K562 (cell line): ENCODE measurements around the gene CRB2. TPM values are rescaled to one million over a fixed set of nuclear protein-coding genes. Genes with fewer than 3 reads are reported as not detected.

Experiments
- ATF1 ChIP-seq, 2 experiments: fragments of 450-650 bp in 1 of 2; IDR thresholded peaks; 2 replicates each; pipeline ENCODE4 v1.6.1; 2016; ENCODE audit warnings: missing compliant biosample characterization in 1 of 2, missing genetic modification characterization in 1 of 2
- CBX5 ChIP-seq: IDR thresholded peaks from 2 replicates; pipeline ENCODE4 v1.6.1; 2014; ENCODE audit warnings: low read depth, borderline replicate concordance
- CCNT2 ChIP-seq: IDR thresholded peaks from 2 replicates; pipeline ENCODE4 v1.6.1; 2011; ENCODE audit warnings: borderline replicate concordance, low read depth, mild to moderate bottlenecking, moderate library complexity, mixed read lengths, low read length; ENCODE audit not compliant: insufficient read length; ENCODE audit errors: extremely low read depth
- DNMT1 ChIP-seq: fragments of 450-650 bp; IDR thresholded peaks from 2 replicates; pipeline ENCODE4 v1.6.1; 2016; ENCODE audit warnings: antibody characterized with exemption, mild to moderate bottlenecking
- EP300 ChIP-seq: IDR thresholded peaks from 2 replicates; pipeline ENCODE4 v1.6.1; 2012; ENCODE audit warnings: low read length, improper control_type of control experiment
- ETV1 ChIP-seq: fragments of 450-650 bp; conservative IDR thresholded peaks from 2 replicates; pipeline ENCODE4 v1.6.1; 2016; ENCODE audit warnings: missing genetic modification characterization, control low read depth, low read depth, missing compliant biosample characterization
- HCFC1 ChIP-seq: IDR thresholded peaks from 2 replicates; pipeline ENCODE4 v1.6.1; 2012; ENCODE audit warnings: low read depth, low read length, improper control_type of control experiment
- MCM7 ChIP-seq, 2 experiments: fragments of 450-650 bp; IDR thresholded peaks; 2 replicates each; pipeline ENCODE4 v1.6.1; 2016 to 2018
- NEUROD1 ChIP-seq: fragments of 150-350 bp; IDR thresholded peaks from 2 replicates; pipeline ENCODE4 v1.6.1; 2014; ENCODE audit warnings: borderline replicate concordance, low read length, low read depth; ENCODE audit not compliant: partially characterized antibody
- NFYB ChIP-seq: IDR thresholded peaks from 2 replicates; pipeline ENCODE4 v1.6.1; 2011; ENCODE audit warnings: mild to moderate bottlenecking, moderate library complexity; ENCODE audit not compliant: insufficient read length; ENCODE audit errors: extremely low read depth
- PML ChIP-seq: IDR thresholded peaks from 2 replicates; pipeline ENCODE4 v1.6.1; 2012; ENCODE audit warnings: low read length, inconsistent platforms
- PRPF4 ChIP-seq: fragments of 200-400 bp; formaldehyde crosslinking; IDR thresholded peaks from one replicate; pipeline ENCODE4 v1.6.1; 2017; ENCODE audit warnings: low read length, low read depth, mild to moderate bottlenecking; ENCODE audit not compliant: insufficient read depth, poor library complexity, severe bottlenecking
- PTTG1 ChIP-seq: fragments of 450-650 bp; IDR thresholded peaks from 2 replicates; pipeline ENCODE4 v1.6.1; 2016; ENCODE audit warnings: low read depth, mild to moderate bottlenecking, missing genetic modification characterization, missing compliant biosample characterization
- RBM25 ChIP-seq: fragments of 200-400 bp; formaldehyde crosslinking; IDR thresholded peaks from 2 replicates; pipeline ENCODE4 v1.6.1; 2018; ENCODE audit warnings: low read length, low read depth, moderate library complexity; ENCODE audit not compliant: severe bottlenecking
- ZNF12 ChIP-seq: sonication (generic); formaldehyde crosslinking; IDR thresholded peaks from 2 replicates; pipeline ENCODE4 v1.4.0; 2020; ENCODE audit warnings: mild to moderate bottlenecking, missing genetic modification reagents
- ZNF707 ChIP-seq: fragments of 250-450 bp; sonication (Bioruptor Pico); conservative IDR thresholded peaks from 2 replicates; pipeline ENCODE4 v1.8.0; 2022; ENCODE audit warnings: inconsistent platforms, mild to moderate bottlenecking, moderate library complexity
- polyA plus RNA-seq, 8 experiments: library from polyadenylated mRNA; depleted of rRNA in 4 of 8; stranded (reverse) in 5 of 8; unstranded in 3 of 8; fragments of >200 nt; fragmentation: Nextera tagmentation in 2 of 8; fragmentation: Illumina TruSeq in 1 of 8; extraction: Ambion mirVana in 2 of 8; extraction: Trizol in 1 of 8; gene quantifications; 2 replicates each; pipeline versions ENCODE4 v1.2.1 to v1.2.3, GENCODE V29; 2011 to 2014; ENCODE audit warnings: inconsistent platforms in 1 of 8, missing spikeins in 1 of 8
- total RNA-seq, 7 experiments: library from RNA; depleted of rRNA in 6 of 7; stranded (reverse); fragments of >200 nt in 6 of 7; fragmentation: Illumina TruSeq in 2 of 7; extraction: Trizol in 2 of 7; gene quantifications; 2 replicates each; pipeline versions ENCODE4 v1.2.1 to v1.2.3, GENCODE V29; 2011 to 2021; ENCODE audit warnings: low replicate concordance in 1 of 7
- TF ChIP-seq, protein P1 (sequence below), 2 experiments: fragments of 450-650 bp; formaldehyde crosslinking in 1 of 2; IDR thresholded peaks; 2 replicates each; pipeline versions ENCODE4 v1.4.0 to v1.6.1; 2014 to 2020; ENCODE audit warnings: mild to moderate bottlenecking in 2 of 2, borderline replicate concordance in 1 of 2, low read depth in 1 of 2
- TF ChIP-seq, protein P2 (sequence below): fragments of 450-650 bp; formaldehyde crosslinking; IDR thresholded peaks from 2 replicates; pipeline ENCODE4 v1.4.0; 2020; ENCODE audit warnings: mild to moderate bottlenecking, mixed read lengths

CRB2 gene
- total and polyA plus RNA-seq, 9 of the 15 experiments (the other 6 are each of a cell fraction or from before 2014, with no cell fraction given), result 0.13 to 1.2 (median 0.25) TPM; not detected in 2

DNA sequence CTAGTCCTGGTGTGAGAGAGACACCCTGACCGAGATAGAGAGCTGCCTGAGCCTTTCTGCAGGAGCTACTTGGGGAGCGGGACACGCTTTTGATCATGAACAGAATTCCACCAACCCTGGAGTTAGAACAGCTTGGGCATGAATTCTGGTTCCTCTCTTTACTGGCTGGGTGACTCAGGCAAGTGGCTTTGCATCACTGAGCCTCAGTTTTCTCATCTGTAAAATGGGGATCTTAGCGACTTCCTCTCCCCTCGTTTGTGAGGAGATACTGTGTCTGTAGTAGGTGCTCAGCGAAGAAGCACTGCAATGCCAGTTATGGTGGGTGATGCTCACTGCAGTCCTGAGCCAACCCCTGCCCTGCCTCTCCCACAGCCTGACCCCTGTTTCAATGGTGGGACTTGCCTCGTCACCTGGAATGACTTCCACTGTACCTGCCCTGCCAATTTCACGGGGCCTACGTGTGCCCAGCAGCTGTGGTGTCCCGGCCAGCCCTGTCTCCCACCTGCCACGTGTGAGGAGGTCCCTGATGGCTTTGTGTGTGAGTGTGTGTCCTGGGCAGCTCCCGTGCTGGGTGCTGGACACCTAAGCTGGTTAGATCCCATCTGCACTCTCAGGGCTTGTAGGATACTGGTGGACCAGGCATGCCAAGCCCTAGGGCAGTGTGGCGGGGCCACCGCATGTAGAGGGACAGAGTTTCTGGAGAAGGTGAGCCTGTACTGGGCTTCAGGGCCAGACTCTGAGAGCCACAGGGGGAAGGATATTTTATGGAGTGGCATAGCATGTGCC lies 16.0 kb downstream of the CRB2 start (continued):
- no peak for TF ChIP-seq EP300
- TF ChIP-seq PRPF4, result no peak
- TF ChIP-seq, protein P1, sequence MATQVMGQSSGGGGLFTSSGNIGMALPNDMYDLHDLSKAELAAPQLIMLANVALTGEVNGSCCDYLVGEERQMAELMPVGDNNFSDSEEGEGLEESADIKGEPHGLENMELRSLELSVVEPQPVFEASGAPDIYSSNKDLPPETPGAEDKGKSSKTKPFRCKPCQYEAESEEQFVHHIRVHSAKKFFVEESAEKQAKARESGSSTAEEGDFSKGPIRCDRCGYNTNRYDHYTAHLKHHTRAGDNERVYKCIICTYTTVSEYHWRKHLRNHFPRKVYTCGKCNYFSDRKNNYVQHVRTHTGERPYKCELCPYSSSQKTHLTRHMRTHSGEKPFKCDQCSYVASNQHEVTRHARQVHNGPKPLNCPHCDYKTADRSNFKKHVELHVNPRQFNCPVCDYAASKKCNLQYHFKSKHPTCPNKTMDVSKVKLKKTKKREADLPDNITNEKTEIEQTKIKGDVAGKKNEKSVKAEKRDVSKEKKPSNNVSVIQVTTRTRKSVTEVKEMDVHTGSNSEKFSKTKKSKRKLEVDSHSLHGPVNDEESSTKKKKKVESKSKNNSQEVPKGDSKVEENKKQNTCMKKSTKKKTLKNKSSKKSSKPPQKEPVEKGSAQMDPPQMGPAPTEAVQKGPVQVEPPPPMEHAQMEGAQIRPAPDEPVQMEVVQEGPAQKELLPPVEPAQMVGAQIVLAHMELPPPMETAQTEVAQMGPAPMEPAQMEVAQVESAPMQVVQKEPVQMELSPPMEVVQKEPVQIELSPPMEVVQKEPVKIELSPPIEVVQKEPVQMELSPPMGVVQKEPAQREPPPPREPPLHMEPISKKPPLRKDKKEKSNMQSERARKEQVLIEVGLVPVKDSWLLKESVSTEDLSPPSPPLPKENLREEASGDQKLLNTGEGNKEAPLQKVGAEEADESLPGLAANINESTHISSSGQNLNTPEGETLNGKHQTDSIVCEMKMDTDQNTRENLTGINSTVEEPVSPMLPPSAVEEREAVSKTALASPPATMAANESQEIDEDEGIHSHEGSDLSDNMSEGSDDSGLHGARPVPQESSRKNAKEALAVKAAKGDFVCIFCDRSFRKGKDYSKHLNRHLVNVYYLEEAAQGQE (IDR thresholded peaks at IDR 0.05; ENCODE audit: borderline replicate concordance), result no peak
- TF ChIP-seq, protein P1 (CRISPR knock-in tag; IDR thresholded peaks at IDR 0.05; ENCODE audit: low read depth), result no peak
- TF ChIP-seq PTTG1 (tag), result no peak
- no peak for TF ChIP-seq CCNT2
- TF ChIP-seq, protein P2, sequence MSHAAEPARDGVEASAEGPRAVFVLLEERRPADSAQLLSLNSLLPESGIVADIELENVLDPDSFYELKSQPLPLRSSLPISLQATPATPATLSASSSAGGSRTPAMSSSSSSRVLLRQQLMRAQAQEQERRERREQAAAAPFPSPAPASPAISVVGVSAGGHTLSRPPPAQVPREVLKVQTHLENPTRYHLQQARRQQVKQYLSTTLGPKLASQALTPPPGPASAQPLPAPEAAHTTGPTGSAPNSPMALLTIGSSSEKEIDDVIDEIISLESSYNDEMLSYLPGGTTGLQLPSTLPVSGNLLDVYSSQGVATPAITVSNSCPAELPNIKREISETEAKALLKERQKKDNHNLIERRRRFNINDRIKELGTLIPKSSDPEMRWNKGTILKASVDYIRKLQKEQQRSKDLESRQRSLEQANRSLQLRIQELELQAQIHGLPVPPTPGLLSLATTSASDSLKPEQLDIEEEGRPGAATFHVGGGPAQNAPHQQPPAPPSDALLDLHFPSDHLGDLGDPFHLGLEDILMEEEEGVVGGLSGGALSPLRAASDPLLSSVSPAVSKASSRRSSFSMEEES (CRISPR knock-in tag), result no peak
- TF ChIP-seq NFYB, result no peak
- TF ChIP-seq NEUROD1, result no peak
- no peak for TF ChIP-seq ATF1 (CRISPR knock-in tag; IDR thresholded peaks at IDR 0.05)
- no peak for TF ChIP-seq ATF1 (tag; IDR thresholded peaks at IDR 0.05)
- TF ChIP-seq DNMT1, result no peak
- no peak for TF ChIP-seq MCM7 (IDR thresholded peaks at IDR 0.05)
- peak; percentile 94 for TF ChIP-seq RBM25
- TF ChIP-seq ZNF12, result no peak
- TF ChIP-seq CBX5, result no peak
- no peak for TF ChIP-seq HCFC1
- 0 out of 2 replicates have a peak, but pooled peaks have one; percentile 18 for TF ChIP-seq ETV1 (tag)
- no peak for TF ChIP-seq ZNF707 (CRISPR knock-in tag)
- no peak for TF ChIP-seq PML
